Ovary (tissue), 9 donors: ENCODE results near the gene SLC7A7. TPM values are rescaled to one million over a fixed set of nuclear protein-coding genes. Genes with fewer than 3 reads are reported as not detected.

Source experiments
- DNase-seq, 5 donors: peaks; one replicate each; pipeline ENCODE4 v3.0.0-alpha.2; 2019 to 2020
- H3K27ac ChIP-seq, 2 donors: fragments of 200-600 bp; one replicate each; pipeline versions ENCODE4 v1.5.1 to v1.8.0; 2019 to 2022
- H3K27me3 ChIP-seq: fragments of 200-600 bp; one replicate; pipeline ENCODE4 v1.8.0; 2022
- H3K36me3 ChIP-seq: fragments of 200-600 bp; sonication (generic); one replicate; pipeline ENCODE4 v1.5.1; 2019
- H3K4me1 ChIP-seq: one replicate; pipeline ENCODE4 v1.8.1; 2013; ENCODE audit warnings: mild to moderate bottlenecking, moderate library complexity; ENCODE audit not compliant: insufficient read depth
- H3K4me3 ChIP-seq: fragments of 200-600 bp; sonication (generic); one replicate; pipeline ENCODE4 v1.5.1; 2017
- H3K9me3 ChIP-seq, 2 donors: fragments of 200-600 bp in 1 of 2; sonication (generic) in 1 of 2; one replicate each; pipeline versions ENCODE4 v1.5.1 to v1.8.1; 2013 to 2019; ENCODE audit warnings: mild to moderate bottlenecking in 1 of 2, moderate library complexity in 1 of 2
- EP300 ChIP-seq: sonication (generic); formaldehyde crosslinking; IDR thresholded peaks from one replicate; pipeline ENCODE4 v1.6.1; 2017; ENCODE audit warnings: antibody characterized with exemption
- POLR2A ChIP-seq: fragments of 450-650 bp; IDR thresholded peaks from one replicate; pipeline ENCODE4 v1.6.1; 2017; ENCODE audit warnings: antibody characterized with exemption, mild to moderate bottlenecking, moderate library complexity
- WGBS, 3 donors: extraction: QIAGEN DNeasy Blood & Tissue Kit in 1 of 3; methylation state at CpG; one replicate each; pipeline versions ENCODE4 v1.1.5 to v1.1.7; 2013 to 2017; 5-methylcytosine and 5-hydroxymethylcytosine counted together
- intact Hi-C, 4 donors: fragments of 100-400 bp; cut with DNase I; formaldehyde crosslinking; loops; one replicate each; pipeline versions ENCODE4 v1.11.0 to v1.15.1; 2022 to 2023
- polyA plus RNA-seq, 2 donors: library from polyadenylated mRNA; stranded (reverse); fragments of 200-250 nt in 1 of 2; fragments of 350-450 nt in 1 of 2; fragmentation: Illumina TruSeq in 1 of 2; extraction: RNeasy Lipid Tissue Mini Kit (QIAGEN cat#74804) in 1 of 2; gene quantifications; one replicate each; pipeline ENCODE4 v1.2.3, GENCODE V29; 2013 to 2014
- total RNA-seq, 7 donors: library from RNA; depleted of rRNA in 2 of 7; stranded (reverse); fragments of >200 nt in 2 of 7; fragmentation: NEBNext Ultra II Directional in 3 of 7; extraction: Animal tissue kit (Norgen Biotek cat#: 25700) in 3 of 7; gene quantifications; one replicate each; pipeline versions ENCODE4 v1.1.0 to v1.2.4, GENCODE V29; 2016 to 2023
- TF ChIP-seq, protein P1 (sequence below), 3 donors: fragments of 450-650 bp in 2 of 3; fragments of 200-600 bp in 1 of 3; IDR thresholded peaks; one replicate each; pipeline versions ENCODE4 v1.5.1 to v1.8.0; 2016 to 2022; ENCODE audit warnings: antibody characterized with exemption in 3 of 3, mild to moderate bottlenecking in 1 of 3
- donor health status: DM: no; HTN: no; CAD: no; lungs with moderate emphysema.
- donor health status: DM: no; HTN: no; CAD: no.
- donor health status: Bipolar disorder and iron deficiency.
- donor health status: DM: yes; HTN: yes; CAD: no.
- donor health status: DM: no; HTN: no; CAD: no.
- donor health status: DM: yes; HTN: yes; CAD: no.

SLC7A7 gene
- total and polyA plus RNA-seq, 9 donors: 0.91 to 25.0 (median 5.1) TPM

DNA sequence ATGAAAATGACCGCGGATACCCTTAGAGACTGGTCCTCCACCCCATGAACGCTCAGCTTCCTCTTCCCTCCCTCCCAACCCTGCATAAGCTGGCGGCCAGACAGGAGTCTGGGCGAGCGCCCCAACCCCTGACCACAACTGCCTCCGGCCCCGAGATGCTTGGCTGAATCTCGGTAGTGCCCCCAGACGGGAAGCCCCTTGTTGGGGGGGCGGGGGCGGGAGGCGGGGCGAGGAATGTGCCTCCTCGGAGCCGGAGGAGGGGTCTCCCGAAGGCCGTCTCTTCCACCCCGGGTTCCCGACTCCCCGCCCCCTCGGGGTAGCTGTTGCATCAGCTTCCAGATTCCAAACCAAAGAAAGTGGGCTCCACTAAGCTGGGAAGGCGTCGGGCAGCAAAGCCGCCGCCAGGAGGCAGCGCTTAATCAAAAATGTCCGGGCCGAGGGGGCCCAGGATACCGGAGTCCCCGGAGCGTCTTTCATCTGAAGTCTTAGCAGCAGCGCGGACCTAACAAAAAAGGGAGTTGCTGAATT, 7.4 kb upstream of the SLC7A7 start:
- peak; percentile 78 to 88 (median 84) for DNase-seq
- intact Hi-C loops: loop anchor here in 3 of 4 donors (2.0 to 10.0 kb wide), 3 partner anchors 30 to 248 kb away; no protein-coding TSS in a partner anchor
- H3K9me3 ChIP-seq: no peaks in the 10 kb centered on the region
- H3K27me3 ChIP-seq: no peaks in the 10 kb centered on the region
- peak overlapping the region; percentile 50 for H3K4me3 ChIP-seq
- peak overlapping the region in 1 of 2 donors; percentile 25 for H3K27ac ChIP-seq
- TF ChIP-seq, protein P1, sequence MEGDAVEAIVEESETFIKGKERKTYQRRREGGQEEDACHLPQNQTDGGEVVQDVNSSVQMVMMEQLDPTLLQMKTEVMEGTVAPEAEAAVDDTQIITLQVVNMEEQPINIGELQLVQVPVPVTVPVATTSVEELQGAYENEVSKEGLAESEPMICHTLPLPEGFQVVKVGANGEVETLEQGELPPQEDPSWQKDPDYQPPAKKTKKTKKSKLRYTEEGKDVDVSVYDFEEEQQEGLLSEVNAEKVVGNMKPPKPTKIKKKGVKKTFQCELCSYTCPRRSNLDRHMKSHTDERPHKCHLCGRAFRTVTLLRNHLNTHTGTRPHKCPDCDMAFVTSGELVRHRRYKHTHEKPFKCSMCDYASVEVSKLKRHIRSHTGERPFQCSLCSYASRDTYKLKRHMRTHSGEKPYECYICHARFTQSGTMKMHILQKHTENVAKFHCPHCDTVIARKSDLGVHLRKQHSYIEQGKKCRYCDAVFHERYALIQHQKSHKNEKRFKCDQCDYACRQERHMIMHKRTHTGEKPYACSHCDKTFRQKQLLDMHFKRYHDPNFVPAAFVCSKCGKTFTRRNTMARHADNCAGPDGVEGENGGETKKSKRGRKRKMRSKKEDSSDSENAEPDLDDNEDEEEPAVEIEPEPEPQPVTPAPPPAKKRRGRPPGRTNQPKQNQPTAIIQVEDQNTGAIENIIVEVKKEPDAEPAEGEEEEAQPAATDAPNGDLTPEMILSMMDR (IDR thresholded peaks at IDR 0.05): peak; percentile 76 to 84 (median 80)
- no peak for TF ChIP-seq POLR2A
- no peak for TF ChIP-seq EP300
- WGBS, 3 donors: 1% methylated on average over 34 of the region's 34 CpGs
- H3K4me1 ChIP-seq: peaks cover 4% of the 10 kb centered on the region
- H3K36me3 ChIP-seq: no peaks in the 10 kb centered on the region

DNA sequence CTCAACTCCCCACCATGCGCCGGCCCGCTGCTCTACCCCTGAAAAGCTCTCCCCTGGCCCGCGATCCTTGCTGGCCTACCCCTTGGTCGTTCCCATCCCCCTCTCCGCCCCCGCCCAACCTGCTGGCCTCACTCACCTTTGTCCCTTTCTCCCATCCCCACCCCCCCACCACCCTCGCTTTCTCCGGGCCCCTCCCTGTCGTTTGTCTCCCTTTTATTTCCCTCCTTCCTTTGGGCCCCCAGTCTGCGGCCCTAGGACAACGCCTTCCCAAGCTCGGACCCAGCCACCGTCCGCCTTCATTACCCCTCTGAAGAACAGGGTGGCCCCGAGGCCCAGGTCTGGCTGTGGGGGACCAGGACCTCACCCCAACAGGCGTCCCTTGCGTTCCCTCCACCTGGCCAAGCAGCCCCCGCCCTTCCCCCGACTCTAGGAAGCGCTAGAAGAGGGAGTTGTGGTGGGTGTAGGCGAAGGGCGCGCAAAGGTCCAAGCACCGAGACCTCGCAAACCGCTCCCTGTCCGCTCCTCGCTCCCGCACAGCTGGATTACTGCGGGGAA, 6.9 kb upstream of the SLC7A7 start:
- TF ChIP-seq POLR2A (no peak), EP300 (no peak)
- TF ChIP-seq, protein P1 (IDR thresholded peaks at IDR 0.05): no peak
- H3K27ac ChIP-seq: peak overlapping the region in 1 of 2 donors; percentile 25
- intact Hi-C loops: loop anchor here in 3 of 4 donors (2.0 to 10.0 kb wide), 3 partner anchors 31 to 247 kb away; no protein-coding TSS in a partner anchor
- peak in 1 of 5 donors; percentile 52 for DNase-seq
- no peaks in the 10 kb centered on the region for H3K9me3 ChIP-seq
- peaks cover 4% of the 10 kb centered on the region for H3K4me1 ChIP-seq
- H3K4me3 ChIP-seq: peak overlapping the region; percentile 50
- WGBS, 3 donors: 44 to 53% (median 50%) methylated on average over 32 of the region's 32 CpGs
- H3K36me3 ChIP-seq: no peaks in the 10 kb centered on the region
- no peaks in the 10 kb centered on the region for H3K27me3 ChIP-seq

DNA sequence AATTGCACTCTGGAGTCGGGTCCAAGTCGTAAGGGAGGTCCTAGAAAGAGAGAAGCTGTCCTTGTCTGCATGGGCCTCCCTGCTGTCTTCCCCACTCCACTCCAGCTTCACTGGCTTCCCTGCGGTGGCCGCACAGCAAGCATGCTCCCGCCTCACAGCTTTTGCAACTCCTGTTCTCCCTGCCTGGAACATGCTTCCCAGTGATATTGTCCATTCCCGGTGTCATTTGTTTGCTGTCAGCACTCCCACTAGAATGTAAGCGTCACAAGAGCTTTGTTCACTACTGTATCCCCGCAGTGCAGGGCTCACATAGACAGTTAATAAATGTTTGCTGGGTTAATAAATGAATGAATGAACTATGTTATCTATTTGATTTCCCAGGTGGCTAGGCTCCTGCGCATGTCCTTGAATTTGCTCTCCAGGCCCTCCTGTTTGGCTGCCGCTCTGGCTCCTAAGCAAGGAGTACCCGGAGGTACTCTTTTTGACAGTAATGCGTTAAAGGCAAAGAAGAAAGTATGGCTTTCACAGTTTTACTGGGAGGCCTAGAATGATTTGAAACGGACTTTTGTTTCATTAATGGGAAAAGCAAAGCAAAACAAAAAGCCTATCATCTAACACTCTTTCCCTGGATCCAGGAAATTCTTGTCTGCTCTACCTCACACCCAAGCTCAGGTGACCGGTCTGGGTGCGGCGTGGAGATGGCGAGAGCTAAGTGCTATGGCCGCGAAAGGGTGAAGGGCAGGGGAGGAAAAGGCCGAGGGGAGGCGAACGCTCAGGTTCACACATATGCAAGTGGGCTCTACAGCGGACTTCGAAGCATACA, 6.2 kb upstream of the SLC7A7 start:
- Histone ChIP-seq H3K27ac (no peak overlapping the region), H3K9me3 (no peaks in the 10 kb centered on the region), H3K4me1 (peaks cover 4% of the 10 kb centered on the region), H3K36me3 (no peaks in the 10 kb centered on the region), H3K27me3 (no peaks in the 10 kb centered on the region), H3K4me3 (no peak overlapping the region)
- intact Hi-C loops: loop anchor here in 3 of 4 donors (2.0 to 10.0 kb wide), 3 partner anchors 31 to 247 kb away; no protein-coding TSS in a partner anchor
- TF ChIP-seq, protein P1 (IDR thresholded peaks at IDR 0.05): no peak
- TF ChIP-seq POLR2A (no peak), EP300 (no peak)
- DNase-seq: no peak
- WGBS, 3 donors: 69 to 78% (median 75%) methylated on average over 24 of the region's 24 CpGs

DNA sequence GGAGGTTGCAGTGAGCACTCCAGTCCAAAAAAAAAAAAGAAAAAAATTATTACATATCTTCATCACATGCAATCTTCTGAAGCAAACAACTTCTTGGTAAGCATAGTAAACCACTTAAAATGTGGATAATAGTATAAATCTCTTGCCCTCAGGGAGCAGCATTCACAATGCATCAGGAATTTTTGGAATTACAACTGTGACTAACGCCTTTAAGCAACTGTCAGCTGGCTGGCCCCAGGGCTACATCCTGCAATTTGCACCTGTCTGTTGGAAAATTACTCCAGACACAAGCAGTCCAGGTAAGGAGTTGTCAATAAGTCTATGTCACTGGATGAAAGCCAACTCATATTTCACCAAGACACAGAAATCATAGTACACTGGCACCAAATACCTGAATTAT, 5.5 kb upstream of the SLC7A7 start:
- H3K4me3 ChIP-seq: no peak overlapping the region
- no peak for DNase-seq
- peaks cover 4% of the 10 kb centered on the region for H3K4me1 ChIP-seq
- TF ChIP-seq EP300 (no peak), POLR2A (no peak)
- TF ChIP-seq, protein P1 (IDR thresholded peaks at IDR 0.05): no peak
- no peak overlapping the region for H3K27ac ChIP-seq
- no peaks in the 10 kb centered on the region for H3K27me3 ChIP-seq
- 89 to 97% (median 92%) methylated on average over 1 of the region's 1 CpG for WGBS, 3 donors
- intact Hi-C loops: loop anchor here in 2 of 4 donors (5.0 to 10.0 kb wide), 2 partner anchors 37 to 246 kb away; no protein-coding TSS in a partner anchor
- no peaks in the 10 kb centered on the region for H3K36me3 ChIP-seq
- H3K9me3 ChIP-seq: no peaks in the 10 kb centered on the region
